Peyer's patch (tissue), 4 donors: ENCODE measurements around the gene BLM.

Source experiments
- POLR2A ChIP-seq, 2 donors: fragments of 450-650 bp; IDR thresholded peaks; one replicate each; pipeline ENCODE4 v1.5.1; 2017; ENCODE audit warnings: antibody characterized with exemption in 2 of 2, mild to moderate bottlenecking in 2 of 2, moderate library complexity in 2 of 2
- TF ChIP-seq, protein P1 (sequence below), 6 experiments: fragments of 450-650 bp in 4 of 6; fragments of 200-600 bp in 2 of 6; sonication (generic) in 1 of 6; IDR thresholded peaks; one replicate each; pipeline ENCODE4 v1.5.1; 2017 to 2019; ENCODE audit warnings: antibody characterized with exemption in 6 of 6, mild to moderate bottlenecking in 3 of 6, moderate library complexity in 1 of 6

DNA sequence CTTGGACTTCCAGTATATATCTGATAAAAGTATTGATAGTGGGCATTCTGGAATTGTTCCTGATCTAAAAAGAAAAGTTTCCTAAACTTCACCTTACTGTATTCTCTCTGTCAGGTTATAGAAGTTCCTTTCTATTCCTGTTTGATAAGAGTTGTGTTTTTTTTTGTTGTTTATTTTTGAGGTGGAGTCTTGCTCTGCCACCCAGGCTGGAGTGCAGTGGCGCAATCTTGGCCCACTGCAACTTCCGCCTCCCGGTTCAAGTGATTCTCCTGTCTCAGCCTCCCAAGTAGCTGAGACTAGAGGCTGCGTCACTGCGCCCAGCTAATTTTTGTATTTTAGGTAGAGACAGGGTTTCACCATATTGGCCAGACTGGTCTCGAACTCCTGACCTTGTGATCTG, 13.1 kb downstream of the BLM start:
- TF ChIP-seq, protein P1, sequence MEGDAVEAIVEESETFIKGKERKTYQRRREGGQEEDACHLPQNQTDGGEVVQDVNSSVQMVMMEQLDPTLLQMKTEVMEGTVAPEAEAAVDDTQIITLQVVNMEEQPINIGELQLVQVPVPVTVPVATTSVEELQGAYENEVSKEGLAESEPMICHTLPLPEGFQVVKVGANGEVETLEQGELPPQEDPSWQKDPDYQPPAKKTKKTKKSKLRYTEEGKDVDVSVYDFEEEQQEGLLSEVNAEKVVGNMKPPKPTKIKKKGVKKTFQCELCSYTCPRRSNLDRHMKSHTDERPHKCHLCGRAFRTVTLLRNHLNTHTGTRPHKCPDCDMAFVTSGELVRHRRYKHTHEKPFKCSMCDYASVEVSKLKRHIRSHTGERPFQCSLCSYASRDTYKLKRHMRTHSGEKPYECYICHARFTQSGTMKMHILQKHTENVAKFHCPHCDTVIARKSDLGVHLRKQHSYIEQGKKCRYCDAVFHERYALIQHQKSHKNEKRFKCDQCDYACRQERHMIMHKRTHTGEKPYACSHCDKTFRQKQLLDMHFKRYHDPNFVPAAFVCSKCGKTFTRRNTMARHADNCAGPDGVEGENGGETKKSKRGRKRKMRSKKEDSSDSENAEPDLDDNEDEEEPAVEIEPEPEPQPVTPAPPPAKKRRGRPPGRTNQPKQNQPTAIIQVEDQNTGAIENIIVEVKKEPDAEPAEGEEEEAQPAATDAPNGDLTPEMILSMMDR (IDR thresholded peaks at IDR 0.05): no peak
- TF ChIP-seq POLR2A (IDR thresholded peaks at IDR 0.05): no peak
